C4-2B (cell line): ENCODE measurements around the gene CHD2.

ENCODE experiments used
- CTCF ChIP-seq: fragments of 450-650 bp; conservative IDR thresholded peaks from 2 replicates; pipeline ENCODE4 v1.5.1; 2017; ENCODE audit warnings: mild to moderate bottlenecking
- ZFX ChIP-seq: fragments of 450-650 bp; IDR thresholded peaks from 2 replicates; pipeline ENCODE4 v1.6.1; 2017

DNA sequence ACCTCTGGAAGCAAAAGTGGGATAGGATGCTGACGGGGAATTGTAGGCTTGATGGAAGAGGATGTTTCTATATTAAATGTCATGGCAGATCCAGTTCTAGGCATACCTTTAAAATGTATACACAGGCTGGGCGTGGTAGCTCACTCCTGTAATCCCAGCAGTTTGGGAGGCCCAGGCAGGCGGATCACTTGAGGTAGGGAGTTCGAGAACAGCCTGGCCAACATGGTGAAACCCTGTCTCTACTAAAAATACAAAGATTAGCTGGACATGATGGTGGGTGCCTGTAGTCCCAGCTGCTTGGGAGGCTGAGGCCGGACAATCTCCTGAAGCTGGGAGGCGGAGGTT lies 8.6 kb downstream of the CHD2 start:
- TF ChIP-seq CTCF (no peak), ZFX (no peak)
